Measurements from ENCODE around the gene ZNF737. TPM values are rescaled to one million over a fixed set of nuclear protein-coding genes. Genes with fewer than 3 reads are reported as not detected.
"Not testable (repeated sequence)": the region's sequence is repeated elsewhere in the genome, so short reads cannot be mapped to it uniquely, and the experiment has no call there.

The ZNF737 gene
- polyA plus RNA-seq: 1 to 10 TPM; 2.4 to 9.1 (median 4.3) TPM

GRCh38 chr19:20565321-20566018 is at the start of gene ZNF737:
Gene ZNF737 (minus strand): TSS chr19:20565781. CDS start chr19:20565640, 141 bp downstream.
- Mint-ChIP-seq H3K27me3 (ENCODE audit: low read depth in 3 of 3) (peaks cover 9 to 19% (median 13%) of the 10 kb centered on the region in 3 donors), H3K27ac (peak within 1 kb of the TSS; percentile 97 to 99 (median 98)), H3K36me3 (peaks cover 23 to 27% (median 26%) of the 10 kb centered on the region in 3 donors), H3K4me1 (peaks cover 41 to 49% of the 10 kb centered on the region in 2 donors), H3K4me3 (peak within 1 kb of the TSS; percentile 99 to 100 (median 99)), H3K9me3 (peaks cover 13 to 34% (median 24%) of the 10 kb centered on the region in 6 donors)
- peak; percentile 88 to 92 (median 91) for DNase-seq

- DNase-seq; H3K27me3 Mint-ChIP-seq (ENCODE audit: low read depth in 3 of 3); H3K4me3 Mint-ChIP-seq; H3K4me1 Mint-ChIP-seq; H3K27ac Mint-ChIP-seq: not testable (repeated sequence)
- peaks cover 2 to 22% (median 12%) of the 10 kb centered on the region in 3 donors for H3K36me3 Mint-ChIP-seq
- peaks cover 30 to 89% (median 68%) of the 10 kb centered on the region in 6 donors for H3K9me3 Mint-ChIP-seq
Observed at GRCh38 chr19:20614971-20615370, 49.4 kb upstream of the ZNF737 start.

GRCh38 chr19:20612711-20613316 is 47.2 kb upstream of the ZNF737 start:
- no peak for DNase-seq
- H3K27ac Mint-ChIP-seq: no peak overlapping the region
- peaks cover 2 to 22% (median 9%) of the 10 kb centered on the region in 3 donors for H3K36me3 Mint-ChIP-seq
- peaks cover 0 to 3% of the 10 kb centered on the region in 2 donors for H3K4me1 Mint-ChIP-seq
- no peak overlapping the region for H3K4me3 Mint-ChIP-seq
- peaks cover 1 to 2% (median 2%) of the 10 kb centered on the region in 3 donors for H3K27me3 Mint-ChIP-seq (ENCODE audit: low read depth in 3 of 3)
- H3K9me3 Mint-ChIP-seq: peaks cover 29 to 90% (median 69%) of the 10 kb centered on the region in 6 donors

- Mint-ChIP-seq H3K27me3 (ENCODE audit: low read depth in 3 of 3) (peaks cover 1 to 2% (median 2%) of the 10 kb centered on the region in 3 donors), H3K4me3 (no peak overlapping the region), H3K27ac (no peak overlapping the region), H3K4me1 (peaks cover 0 to 3% of the 10 kb centered on the region in 2 donors), H3K36me3 (peaks cover 2 to 22% (median 9%) of the 10 kb centered on the region in 3 donors), H3K9me3 (peaks cover 29 to 86% (median 63%) of the 10 kb centered on the region in 6 donors)
- no peak for DNase-seq
Observed at GRCh38 chr19:20611866-20612265, 46.3 kb upstream of the ZNF737 start.

- peaks cover 2 to 10% (median 6%) of the 10 kb centered on the region in 3 donors for H3K36me3 Mint-ChIP-seq
- H3K4me1 Mint-ChIP-seq: peaks cover 0 to 3% of the 10 kb centered on the region in 2 donors
- peaks cover 0 to 1% (median 0%) of the 10 kb centered on the region in 3 donors for H3K27me3 Mint-ChIP-seq (ENCODE audit: low read depth in 3 of 3)
- H3K9me3 Mint-ChIP-seq: peaks cover 16 to 77% (median 49%) of the 10 kb centered on the region in 6 donors
- H3K4me3 Mint-ChIP-seq: no peak overlapping the region
- H3K27ac Mint-ChIP-seq: no peak overlapping the region
- no peak for DNase-seq
Observed at GRCh38 chr19:20607943-20608342, 42.4 kb upstream of the ZNF737 start.

GRCh38 chr19:20558571-20558970 is 7.0 kb downstream of the ZNF737 start:
- DNase-seq: no peak
- peaks cover 0 to 4% (median 2%) of the 10 kb centered on the region in 3 donors for H3K27me3 Mint-ChIP-seq (ENCODE audit: low read depth in 3 of 3)
- peaks cover 43 to 63% of the 10 kb centered on the region in 2 donors for H3K4me1 Mint-ChIP-seq
- peaks cover 31 to 85% (median 78%) of the 10 kb centered on the region in 6 donors for H3K9me3 Mint-ChIP-seq
- H3K4me3 Mint-ChIP-seq: peak overlapping the region in 1 of 5 donors; percentile 10
- peaks cover 58 to 73% (median 73%) of the 10 kb centered on the region in 3 donors for H3K36me3 Mint-ChIP-seq
- H3K27ac Mint-ChIP-seq: peak overlapping the region in 4 of 6 donors; percentile 19 to 62 (median 44)

- Mint-ChIP-seq H3K27ac (no peak overlapping the region), H3K4me3 (no peak overlapping the region), H3K4me1 (peaks cover 39 to 59% of the 10 kb centered on the region in 2 donors), H3K36me3 (peaks cover 62 to 78% (median 74%) of the 10 kb centered on the region in 3 donors), H3K9me3 (peaks cover 29 to 88% (median 79%) of the 10 kb centered on the region in 6 donors), H3K27me3 (ENCODE audit: low read depth in 3 of 3) (peaks cover 2% of the 10 kb centered on the region in 3 donors)
- DNase-seq: no peak
Observed at GRCh38 chr19:20558011-20558410, 7.6 kb downstream of the ZNF737 start.

GRCh38 chr19:20544667-20545333 is 20.8 kb downstream of the ZNF737 start:
- not testable (repeated sequence) for H3K4me1 Mint-ChIP-seq, DNase-seq, H3K4me3 Mint-ChIP-seq, H3K27ac Mint-ChIP-seq
- peaks cover 55 to 68% (median 66%) of the 10 kb centered on the region in 3 donors for H3K36me3 Mint-ChIP-seq
- peaks cover 42 to 96% (median 88%) of the 10 kb centered on the region in 6 donors for H3K9me3 Mint-ChIP-seq
- peaks cover 0 to 11% (median 0%) of the 10 kb centered on the region in 3 donors for H3K27me3 Mint-ChIP-seq (ENCODE audit: low read depth in 3 of 3)

GRCh38 chr19:20530303-20530702 is 35.3 kb downstream of the ZNF737 start:
- H3K4me3 Mint-ChIP-seq; H3K27me3 Mint-ChIP-seq (ENCODE audit: low read depth in 3 of 3); DNase-seq; H3K4me1 Mint-ChIP-seq; H3K27ac Mint-ChIP-seq: not testable (repeated sequence)
- H3K36me3 Mint-ChIP-seq: peaks cover 10 to 32% (median 31%) of the 10 kb centered on the region in 3 donors
- peaks cover 0 to 72% (median 62%) of the 10 kb centered on the region in 6 donors for H3K9me3 Mint-ChIP-seq

GRCh38 chr19:20513189-20513904 is 52.2 kb downstream of the ZNF737 start:
- no peaks in the 10 kb centered on the region for H3K4me1 Mint-ChIP-seq
- H3K9me3 Mint-ChIP-seq: peaks cover 0 to 71% (median 46%) of the 10 kb centered on the region in 6 donors
- H3K27ac Mint-ChIP-seq: no peak overlapping the region
- H3K36me3 Mint-ChIP-seq: peaks cover 0 to 3% (median 0%) of the 10 kb centered on the region in 3 donors
- H3K4me3 Mint-ChIP-seq: no peak overlapping the region
- DNase-seq: no peak
- H3K27me3 Mint-ChIP-seq (ENCODE audit: low read depth in 3 of 3): peaks cover 0 to 1% (median 0%) of the 10 kb centered on the region in 3 donors

- Mint-ChIP-seq H3K27me3 (ENCODE audit: low read depth in 3 of 3) (peaks cover 0 to 2% (median 2%) of the 10 kb centered on the region in 3 donors), H3K4me3 (no peak overlapping the region), H3K9me3 (peaks cover 13 to 65% (median 40%) of the 10 kb centered on the region in 6 donors), H3K36me3 (peaks cover 0 to 18% (median 0%) of the 10 kb centered on the region in 3 donors), H3K4me1 (no peaks in the 10 kb centered on the region), H3K27ac (no peak overlapping the region)
- no peak for DNase-seq
Observed at GRCh38 chr19:20503476-20503875, 62.1 kb downstream of the ZNF737 start.

Data from immature natural killer cell (primary cell).